M059J (cell line): Measurements from ENCODE around the gene HSD3B2. TPM values are rescaled to one million over a fixed set of nuclear protein-coding genes. Genes with fewer than 3 reads are reported as not detected.

Experiments used
- DNase-seq: peaks from one replicate; pipeline ENCODE4 v3.0.0-alpha.2; 2012; ENCODE audit warnings: low read depth
- total RNA-seq: library from RNA; depleted of rRNA; stranded (reverse); fragments of >200 nt; shearing (Covaris generic); gene quantifications from 2 replicates; pipeline ENCODE4 v1.2.3, GENCODE V29; 2014

HSD3B2 gene
- total RNA-seq, 1 experiment from 2014 or later, result not detected

GRCh38 chr1:119396982-119397381 lies 18.0 kb upstream of the HSD3B2 start:
- DNase-seq, result no peak

GRCh38 chr1:119397986-119398385 lies 17.0 kb upstream of the HSD3B2 start:
- DNase-seq, result no peak

GRCh38 chr1:119404736-119405135 lies 10.2 kb upstream of the HSD3B2 start:
- DNase-seq, result no peak

- peak; percentile 9 for DNase-seq
These were observed 5.2 kb upstream of the HSD3B2 start for GRCh38 chr1:119409731-119410130.

GRCh38 chr1:119410961-119411360 lies 4.0 kb upstream of the HSD3B2 start:
- DNase-seq, result no peak

- no peak for DNase-seq
These were observed 1.2 kb downstream of the HSD3B2 start for GRCh38 chr1:119416006-119416640.

- no peak for DNase-seq
These were observed 4.2 kb downstream of the HSD3B2 start for GRCh38 chr1:119419109-119419508.

GRCh38 chr1:119420638-119421037 lies 5.7 kb downstream of the HSD3B2 start:
- no peak for DNase-seq

GRCh38 chr1:119422631-119423030 lies 7.7 kb downstream of the HSD3B2 start:
- DNase-seq, result no peak

- DNase-seq, result no peak
These were observed 14.0 kb downstream of the HSD3B2 start for GRCh38 chr1:119428991-119429390.

GRCh38 chr1:119429687-119430086 lies 14.7 kb downstream of the HSD3B2 start:
- no peak for DNase-seq

- no peak for DNase-seq
These were observed 15.5 kb downstream of the HSD3B2 start for GRCh38 chr1:119430486-119430885.

GRCh38 chr1:119431836-119432235 lies 16.9 kb downstream of the HSD3B2 start:
- no peak for DNase-seq

GRCh38 chr1:119435052-119435451 lies 20.1 kb downstream of the HSD3B2 start:
- DNase-seq, result peak; percentile 5

GRCh38 chr1:119438761-119439160 lies 23.8 kb downstream of the HSD3B2 start:
- DNase-seq, result no peak

- no peak for DNase-seq
These were observed 25.9 kb downstream of the HSD3B2 start for GRCh38 chr1:119440721-119441307.

GRCh38 chr1:119442756-119443155 lies 27.8 kb downstream of the HSD3B2 start:
- no peak for DNase-seq

- no peak for DNase-seq
These were observed 31.4 kb downstream of the HSD3B2 start for GRCh38 chr1:119446321-119446720.

GRCh38 chr1:119447344-119448126 lies 32.6 kb downstream of the HSD3B2 start:
- no peak for DNase-seq

- peak; percentile 7 for DNase-seq
These were observed 33.2 kb downstream of the HSD3B2 start for GRCh38 chr1:119448127-119448511.

- peak; percentile 49 for DNase-seq
These were observed 35.0 kb downstream of the HSD3B2 start for GRCh38 chr1:119449971-119450370.

GRCh38 chr1:119451158-119451557 lies 36.2 kb downstream of the HSD3B2 start:
- no peak for DNase-seq

- DNase-seq, result no peak
These were observed 37.1 kb downstream of the HSD3B2 start for GRCh38 chr1:119452091-119452490.
